Astrocyte of the cerebellum (primary cell): ENCODE data around the gene CCR8.

ENCODE experiments used
- DNase-seq: peaks from one replicate; pipeline ENCODE4 v3.0.0-alpha.2; 2011; ENCODE audit warnings: low read depth
- H3K4me3 ChIP-seq: 2 replicates; pipeline ENCODE4 v1.5.1; 2011; ENCODE audit warnings: mild to moderate bottlenecking, low read depth, low read length, moderate library complexity
- CTCF ChIP-seq: IDR thresholded peaks from 2 replicates; pipeline ENCODE4 v1.5.1; 2012; ENCODE audit warnings: low read length, low read depth, moderate library complexity, mild to moderate bottlenecking; ENCODE audit errors: missing control alignments
- in situ Hi-C: cut with HindIII; loops from 2 replicates; pipeline ENCODE4 v1.10.0; 2017; ENCODE audit warnings: low sequenced_read_pairs

The CCR8 gene

GRCh38 chr3:39378088-39378487 lies 48.6 kb downstream of the CCR8 start:
- TF ChIP-seq CTCF: peak; percentile 74
- no peak for DNase-seq
- in situ Hi-C loops: no loop called here
- H3K4me3 ChIP-seq: no peak overlapping the region

DNA sequence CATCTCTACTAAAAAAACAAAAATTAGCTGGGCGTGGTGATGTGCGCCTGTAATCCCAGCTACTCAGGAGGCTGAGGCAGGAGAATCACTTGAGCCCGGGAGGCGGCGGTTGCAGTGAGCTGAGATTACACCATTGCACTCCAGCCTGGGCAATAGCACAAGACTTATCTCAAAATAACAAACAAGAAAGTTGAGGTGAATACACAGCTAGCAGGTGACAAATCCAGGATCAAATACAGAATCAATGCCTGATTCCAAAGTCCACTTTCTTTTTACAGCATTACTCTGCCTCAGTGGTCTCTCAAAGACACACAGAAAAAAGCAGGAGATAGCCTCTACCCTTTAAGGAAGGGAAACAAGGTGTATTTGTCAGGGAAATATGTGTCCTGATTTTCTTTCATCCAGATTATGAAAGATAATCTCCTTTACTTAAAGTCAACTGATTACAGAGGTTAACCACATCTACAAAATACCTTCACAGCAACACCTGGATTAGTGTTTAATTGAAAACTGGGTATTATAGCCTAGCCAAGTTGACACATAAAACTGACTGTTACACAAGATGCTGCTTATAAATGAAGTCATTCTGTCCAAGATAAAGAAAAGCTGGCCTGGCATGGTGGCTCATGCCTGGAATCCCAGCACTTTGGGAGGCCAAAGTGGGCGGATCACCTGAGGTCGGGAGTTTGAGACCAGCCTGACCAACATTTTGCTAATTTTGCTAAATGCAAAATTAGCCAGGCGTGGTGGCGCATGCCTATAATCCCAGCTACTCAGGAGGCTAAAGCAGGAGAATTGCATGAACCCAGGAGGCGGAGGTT lies 49.7 kb downstream of the CCR8 start:
- in situ Hi-C loops: no loop called here
- DNase-seq: no peak
- TF ChIP-seq CTCF: no peak
- no peak overlapping the region for H3K4me3 ChIP-seq

DNA sequence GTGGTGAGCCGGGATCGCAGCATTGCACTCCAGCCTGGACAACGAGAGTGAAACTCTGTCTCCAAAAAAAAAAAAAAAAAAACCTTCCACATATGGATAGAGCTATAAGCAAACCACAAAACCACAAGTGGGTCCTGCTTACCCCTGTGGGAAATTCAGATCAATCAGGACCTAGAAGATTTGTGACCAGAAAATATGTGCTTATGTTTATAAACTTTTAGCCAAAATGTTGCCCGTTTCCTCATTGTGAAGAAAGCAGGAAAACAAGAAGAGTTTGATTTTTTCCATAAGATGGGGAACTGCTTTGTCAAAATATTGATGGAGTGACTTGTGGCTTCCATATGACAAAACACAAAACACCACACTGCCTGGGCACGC lies 50.3 kb downstream of the CCR8 start:
- TF ChIP-seq CTCF: no peak
- no peak for DNase-seq
- no peak overlapping the region for H3K4me3 ChIP-seq
- in situ Hi-C loops: no loop called here

- TF ChIP-seq CTCF: no peak
- no peak overlapping the region for H3K4me3 ChIP-seq
- no peak for DNase-seq
- in situ Hi-C loops: no loop called here
Observed at GRCh38 chr3:39381432-39381831, 51.9 kb downstream of the CCR8 start.
